Activated T-cell treated with anti-CD3 and anti-CD28 coated beads for 1 hour (primary cell): ENCODE data around the gene CLNS1A.
"Not testable (repeated sequence)": the region's sequence is repeated elsewhere in the genome, so short reads cannot be mapped to it uniquely, and the experiment has no call there.

ENCODE experiments used
- DNase-seq: peaks from one replicate; pipeline ENCODE4 v3.0.0-alpha.2; 2020; ENCODE audit warnings: low read depth

The CLNS1A gene

GRCh38 chr11:77619576-77620198 is 17.9 kb downstream of the CLNS1A start:
- DNase-seq, result no peak

- no peak for DNase-seq
These were observed 19.7 kb downstream of the CLNS1A start for GRCh38 chr11:77617892-77618291.

GRCh38 chr11:77611921-77612320 is 25.7 kb downstream of the CLNS1A start:
- no peak for DNase-seq

- no peak for DNase-seq
These were observed 28.4 kb downstream of the CLNS1A start for GRCh38 chr11:77609234-77609633.

- no peak for DNase-seq
These were observed 33.3 kb downstream of the CLNS1A start for GRCh38 chr11:77604281-77604680.

- DNase-seq, result no peak
These were observed 35.1 kb downstream of the CLNS1A start for GRCh38 chr11:77602381-77603088.

GRCh38 chr11:77598195-77598594 is 39.4 kb downstream of the CLNS1A start:
- DNase-seq, result no peak

GRCh38 chr11:77596626-77597025 is 41.0 kb downstream of the CLNS1A start:
- DNase-seq, result no peak

GRCh38 chr11:77593883-77594282 is 43.7 kb downstream of the CLNS1A start:
- no peak for DNase-seq

GRCh38 chr11:77592727-77593126 is 44.9 kb downstream of the CLNS1A start:
- DNase-seq, result no peak

GRCh38 chr11:77590194-77590782 is 47.3 kb downstream of the CLNS1A start:
- DNase-seq, result no peak

GRCh38 chr11:77589521-77590193 is 47.9 kb downstream of the CLNS1A start, which contains the start of gene AQP11:
Gene AQP11 (plus strand): TSS chr11:77589953. CDS start chr11:77589993, 40 bp downstream.
- peak; percentile 28 for DNase-seq

GRCh38 chr11:77589181-77589520 is 48.4 kb downstream of the CLNS1A start:
- DNase-seq, result no peak

- DNase-seq, result no peak
These were observed 56.8 kb downstream of the CLNS1A start for GRCh38 chr11:77580712-77581337.

GRCh38 chr11:77575428-77575827 is 62.2 kb downstream of the CLNS1A start:
- not testable (repeated sequence) for DNase-seq

GRCh38 chr11:77570896-77571295 is 66.7 kb downstream of the CLNS1A start:
- DNase-seq, result not testable (repeated sequence)

- DNase-seq, result no peak
These were observed 67.9 kb downstream of the CLNS1A start for GRCh38 chr11:77569676-77570070.

GRCh38 chr11:77568916-77569675 is 68.5 kb downstream of the CLNS1A start:
- DNase-seq, result no peak

- DNase-seq, result no peak
These were observed 69.3 kb downstream of the CLNS1A start for GRCh38 chr11:77568306-77568705.
